Hepatocyte (in vitro differentiated cells): ENCODE measurements around the gene VPS29.

Experiments
- EZH2 ChIP-seq: fragments of 200-600 bp; sonication (generic); IDR thresholded peaks from 2 replicates; pipeline ENCODE4 v1.6.1; 2016; ENCODE audit warnings: antibody characterized with exemption, mild to moderate bottlenecking, borderline replicate concordance
- EZH2phosphoT487 ChIP-seq: fragments of 200-600 bp; sonication (generic); IDR thresholded peaks from one replicate; pipeline ENCODE4 v1.6.1; 2018; ENCODE audit warnings: antibody characterized with exemption, mild to moderate bottlenecking, low read depth, moderate library complexity; ENCODE audit not compliant: unreplicated experiment, severe bottlenecking
- TF ChIP-seq, protein P1 (sequence below): fragments of 200-600 bp; sonication (generic); IDR thresholded peaks from 2 replicates; pipeline ENCODE4 v1.5.1; 2016; ENCODE audit warnings: antibody characterized with exemption, mild to moderate bottlenecking; ENCODE audit not compliant: poor library complexity

- TF ChIP-seq, protein P1, sequence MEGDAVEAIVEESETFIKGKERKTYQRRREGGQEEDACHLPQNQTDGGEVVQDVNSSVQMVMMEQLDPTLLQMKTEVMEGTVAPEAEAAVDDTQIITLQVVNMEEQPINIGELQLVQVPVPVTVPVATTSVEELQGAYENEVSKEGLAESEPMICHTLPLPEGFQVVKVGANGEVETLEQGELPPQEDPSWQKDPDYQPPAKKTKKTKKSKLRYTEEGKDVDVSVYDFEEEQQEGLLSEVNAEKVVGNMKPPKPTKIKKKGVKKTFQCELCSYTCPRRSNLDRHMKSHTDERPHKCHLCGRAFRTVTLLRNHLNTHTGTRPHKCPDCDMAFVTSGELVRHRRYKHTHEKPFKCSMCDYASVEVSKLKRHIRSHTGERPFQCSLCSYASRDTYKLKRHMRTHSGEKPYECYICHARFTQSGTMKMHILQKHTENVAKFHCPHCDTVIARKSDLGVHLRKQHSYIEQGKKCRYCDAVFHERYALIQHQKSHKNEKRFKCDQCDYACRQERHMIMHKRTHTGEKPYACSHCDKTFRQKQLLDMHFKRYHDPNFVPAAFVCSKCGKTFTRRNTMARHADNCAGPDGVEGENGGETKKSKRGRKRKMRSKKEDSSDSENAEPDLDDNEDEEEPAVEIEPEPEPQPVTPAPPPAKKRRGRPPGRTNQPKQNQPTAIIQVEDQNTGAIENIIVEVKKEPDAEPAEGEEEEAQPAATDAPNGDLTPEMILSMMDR: no peak
- TF ChIP-seq EZH2 (no peak), EZH2phosphoT487 (no peak)
Measured at GRCh38 chr12:110505332-110505731, 3.4 kb upstream of the VPS29 start.
